K562 (cell line): Measurements from ENCODE around the gene HNMT. TPM values are rescaled to one million over a fixed set of nuclear protein-coding genes. Genes with fewer than 3 reads are reported as not detected.

ENCODE experiments used
- ATAC-seq: fragments of 200-7000 bp; cut with Tn5 transposase; 3 replicates; pipeline ENCODE4 v1.9.1; 2020; ENCODE audit warnings: moderate library complexity
- BruUV-seq: library from RNA; stranded (reverse); fragments of 400-500 nt; replicated peaks from 2 replicates; lab custom pipeline; 2021; lab: Mats Ljungman, UMichigan
- CTCF ChIA-PET: fragments of 300-600 bp; formaldehyde crosslinking; extraction: SDS; loops from one replicate; lab custom pipeline; 2021; ENCODE audit warnings: low intra/inter-chr PET ratio; lab: Yijun Ruan, JAX
- POLR2A ChIA-PET: fragments of 300-600, 350-650 bp; sonication (Branson Sonifier 250); formaldehyde crosslinking; extraction: SDS; loops from one replicate; lab custom pipeline; 2021; ENCODE audit warnings: antibody characterized with exemption, inconsistent platforms; lab: Yijun Ruan, JAX
- DNase-seq, 4 experiments: peaks; one replicate each; pipeline versions ENCODE4 v3.0.0 to v3.0.0-alpha.2; 2011 to 2018; ENCODE audit warnings: low spot score in 3 of 4, mixed read lengths in 3 of 4; ENCODE audit errors: extremely low read depth in 1 of 4
- FAIRE-seq: peaks from 2 replicates; lab custom pipeline; 2011; peaks lifted over from hg19 to GRCh38; lab: Jason Lieb, UNC
- H2AFZ ChIP-seq: 2 replicates; pipeline ENCODE4 v1.6.0; 2011; ENCODE audit warnings: low read depth, low read length, control low read depth, inconsistent platforms
- H3K27ac ChIP-seq: fragments of 200-600 bp; 3 replicates; pipeline ENCODE4 v1.8.0; 2011; ENCODE audit warnings: low read depth, mild to moderate bottlenecking, control low read depth, inconsistent platforms, low read length, moderate library complexity, mixed read lengths; ENCODE audit errors: extremely low read depth
- H3K27me3 ChIP-seq, 2 experiments: fragments of 300-600 bp in 1 of 2; 2 replicates in 1 of 2; 3 replicates in 1 of 2; pipeline versions ENCODE4 v1.6.0 to v1.8.0; 2011; ENCODE audit warnings: inconsistent platforms in 2 of 2, low read length in 2 of 2, mild to moderate bottlenecking in 1 of 2, mixed read lengths in 1 of 2, moderate library complexity in 1 of 2; ENCODE audit not compliant: control insufficient read depth in 2 of 2, insufficient read depth in 2 of 2
- H3K36me3 ChIP-seq: fragments of 300-600 bp; 3 replicates; pipeline ENCODE4 v1.8.0; 2011; ENCODE audit warnings: mild to moderate bottlenecking, low read length, inconsistent platforms; ENCODE audit not compliant: control insufficient read depth, insufficient read depth
- H3K4me1 ChIP-seq, 2 experiments: fragments of 200-600 bp in 1 of 2; replicated peaks in 1 of 2; 2 replicates in 1 of 2; 3 replicates in 1 of 2; pipeline versions ENCODE4 v1.5.1 to v1.8.0; 2011; ENCODE audit warnings: inconsistent platforms in 2 of 2, low read length in 2 of 2, mild to moderate bottlenecking in 1 of 2, mixed read lengths in 1 of 2, moderate library complexity in 1 of 2; ENCODE audit not compliant: control insufficient read depth in 2 of 2, insufficient read depth in 2 of 2
- H3K4me2 ChIP-seq: 2 replicates; pipeline ENCODE4 v1.6.1; 2011; ENCODE audit warnings: low read length, control low read depth, inconsistent platforms, mixed read lengths; ENCODE audit not compliant: insufficient read depth
- H3K4me3 ChIP-seq: fragments of 200-600 bp; sonication (generic), shearing (Covaris generic); 2 replicates; pipeline ENCODE4 v1.5.1; 2016; ENCODE audit warnings: control low read depth, inconsistent platforms
- H3K79me2 ChIP-seq: fragments of 200-600 bp; 3 replicates; pipeline ENCODE4 v1.8.0; 2011; ENCODE audit warnings: low read length, inconsistent platforms; ENCODE audit not compliant: control insufficient read depth, insufficient read depth
- H3K9ac ChIP-seq, 2 experiments: 2 replicates each; pipeline versions ENCODE4 v1.6.0 to v1.6.1; 2011; ENCODE audit warnings: low read depth in 2 of 2, low read length in 2 of 2, control low read depth in 1 of 2, inconsistent platforms in 1 of 2, mild to moderate bottlenecking in 1 of 2, mixed read lengths in 1 of 2; ENCODE audit not compliant: insufficient read depth in 1 of 2
- H3K9me1 ChIP-seq: one replicate; pipeline ENCODE4 v1.6.0; 2011; ENCODE audit warnings: inconsistent platforms, mild to moderate bottlenecking, low read length, moderate library complexity; ENCODE audit not compliant: control insufficient read depth, insufficient read depth
- H3K9me3 ChIP-seq: replicated peaks from 2 replicates; pipeline ENCODE4 v1.5.1; 2011; ENCODE audit warnings: low read depth, low read length, inconsistent platforms; ENCODE audit not compliant: control insufficient read depth, insufficient read depth
- H4K20me1 ChIP-seq: replicated peaks from 2 replicates; pipeline ENCODE4 v1.6.1; 2011; ENCODE audit warnings: low read length, inconsistent platforms, mixed read lengths; ENCODE audit not compliant: control insufficient read depth, insufficient read depth
- HSF4 ChIP-seq: fragments of 250-450 bp; sonication (Bioruptor Pico); IDR thresholded peaks from 2 replicates; pipeline ENCODE4 v2.1.2; 2022; ENCODE audit warnings: mild to moderate bottlenecking, moderate library complexity, borderline replicate concordance
- IRF9 ChIP-seq: fragments of 450-650 bp; IDR thresholded peaks from 2 replicates; pipeline ENCODE4 v1.6.1; 2016; ENCODE audit warnings: missing biosample characterization, missing genetic modification characterization
- KDM1A ChIP-seq, 2 experiments: fragments of 450-650 bp; IDR thresholded peaks; 2 replicates each; pipeline ENCODE4 v1.6.1; 2016; ENCODE audit warnings: mild to moderate bottlenecking in 2 of 2
- LCOR ChIP-seq: sonication (generic); formaldehyde crosslinking; IDR thresholded peaks from 2 replicates; pipeline ENCODE4 v1.8.0; 2022; ENCODE audit warnings: mild to moderate bottlenecking, missing genetic modification reagents
- MAFF ChIP-seq: IDR thresholded peaks from 2 replicates; pipeline ENCODE4 v1.6.1; 2012; ENCODE audit warnings: low read length, improper control_type of control experiment
- MTA3 ChIP-seq: fragments of 450-650 bp; formaldehyde crosslinking; IDR thresholded peaks from 2 replicates; pipeline ENCODE4 v1.6.1; 2017; ENCODE audit warnings: mild to moderate bottlenecking, borderline replicate concordance
- NFIX ChIP-seq: fragments of 250-450 bp; sonication (Bioruptor Pico); IDR thresholded peaks from 2 replicates; pipeline ENCODE4 v1.4.0; 2020; ENCODE audit warnings: low read depth, mild to moderate bottlenecking, moderate library complexity
- SMC3 ChIP-seq: conservative IDR thresholded peaks from 2 replicates; pipeline ENCODE4 v1.6.1; 2011; ENCODE audit warnings: low read depth, low read length, improper control_type of control experiment; ENCODE audit not compliant: insufficient read depth
- ZNF124 ChIP-seq: sonication (generic); formaldehyde crosslinking; IDR thresholded peaks from 2 replicates; pipeline ENCODE4 v1.8.1; 2022; ENCODE audit warnings: missing genetic modification reagents
- ZNF445 ChIP-seq: fragments of 250-450 bp; sonication (Bioruptor Pico); IDR thresholded peaks from 2 replicates; pipeline ENCODE4 v1.4.0; 2020; ENCODE audit warnings: low read depth, mild to moderate bottlenecking, moderate library complexity
- WGBS: fragments of 100-300 bp; shearing (Covaris generic); methylation state at CpG from one replicate; pipeline ENCODE4 v1.1.6; 2016; ENCODE audit warnings: low coverage, mixed read lengths; ENCODE audit not compliant: insufficient coverage; ENCODE audit errors: missing lambda C conversion rate; 5-methylcytosine and 5-hydroxymethylcytosine counted together
- in situ Hi-C: fragments of 300-500 bp; cut with MboI; formaldehyde crosslinking; loops from 4 replicates; pipeline ENCODE4 v1.15.0; 2018; ENCODE audit warnings: inconsistent platforms, mixed read lengths
- intact Hi-C: fragments of 100-400 bp; cut with micrococcal nuclease; formaldehyde crosslinking; loops from 2 replicates; pipeline ENCODE4 v1.14.2; 2022
- polyA plus RNA-seq, 8 experiments: library from polyadenylated mRNA; depleted of rRNA in 4 of 8; stranded (reverse) in 5 of 8; unstranded in 3 of 8; fragments of >200 nt; fragmentation: Nextera tagmentation in 2 of 8; fragmentation: Illumina TruSeq in 1 of 8; extraction: Ambion mirVana in 2 of 8; extraction: Trizol in 1 of 8; gene quantifications; 2 replicates each; pipeline versions ENCODE4 v1.2.1 to v1.2.3, GENCODE V29; 2011 to 2014; ENCODE audit warnings: inconsistent platforms in 1 of 8, missing spikeins in 1 of 8
- total RNA-seq, 7 experiments: library from RNA; depleted of rRNA in 6 of 7; stranded (reverse); fragments of >200 nt in 6 of 7; fragmentation: Illumina TruSeq in 2 of 7; extraction: Trizol in 2 of 7; gene quantifications; 2 replicates each; pipeline versions ENCODE4 v1.2.1 to v1.2.3, GENCODE V29; 2011 to 2021; ENCODE audit warnings: low replicate concordance in 1 of 7

Gene HNMT
- total and polyA plus RNA-seq, 9 of the 15 experiments (the other 6 are each of a cell fraction or from before 2014, with no cell fraction given): 3.1 to 10.9 (median 5.3) TPM

DNA sequence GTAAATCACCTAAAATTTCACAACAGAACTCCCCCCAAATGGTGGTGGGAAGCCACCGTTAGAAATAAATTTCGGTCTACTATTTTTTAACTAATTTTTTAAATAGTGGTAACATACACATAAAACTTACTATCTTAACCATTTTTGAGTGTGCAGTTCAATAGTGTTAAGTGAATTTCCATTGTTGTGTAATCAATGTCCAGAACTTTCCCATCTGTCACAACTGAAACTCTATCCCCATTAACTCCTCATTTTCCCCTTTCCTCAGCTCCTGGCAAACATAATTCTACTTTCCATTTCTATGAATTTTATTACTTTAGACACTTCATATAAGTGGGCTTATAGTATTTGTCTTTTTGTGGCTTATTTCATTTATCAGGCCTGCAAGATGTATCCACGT, 34.1 kb upstream of the HNMT start:
- 4% methylated on average over 3 of the region's 3 CpGs for WGBS
- Histone ChIP-seq H3K79me2 (no peaks in the 10 kb centered on the region), H3K9me1 (no peaks in the 10 kb centered on the region), H3K4me3 (no peak overlapping the region), H4K20me1 (no peaks in the 10 kb centered on the region), H3K27me3 (no peaks in the 10 kb centered on the region; a peak in 1 of 5 replicates), H3K4me1 (no peaks in the 10 kb centered on the region), H3K9ac (no peak overlapping the region), H2AFZ (no peak overlapping the region), H3K27ac (no peak overlapping the region), H3K36me3 (no peaks in the 10 kb centered on the region), H3K4me2 (no peak overlapping the region), H3K9me3 (no peaks in the 10 kb centered on the region)
- DNase-seq (no peak), ATAC-seq (no peak), FAIRE-seq (no peak)
- intact Hi-C loops (no loop called here), in situ Hi-C loops (no loop called here)
- POLR2A ChIA-PET: no interaction called here
- CTCF ChIA-PET: no interaction called here
- TF ChIP-seq KDM1A (IDR thresholded peaks at IDR 0.05) (no peak), MAFF (no peak), HSF4 (CRISPR knock-in tag) (no peak)
- no TSS peak for BruUV-seq

- ChIA-PET CTCF (no interaction called here), POLR2A (interaction anchor here (0.7 kb wide), 1 partner anchor 142 kb away, joined by 3 read pairs; no protein-coding TSS in a partner anchor)
- Histone ChIP-seq H3K36me3 (no peaks in the 10 kb centered on the region), H3K9ac (no peak overlapping the region), H4K20me1 (no peaks in the 10 kb centered on the region), H3K4me1 (peaks cover 0 to 14% of the 10 kb centered on the region in 2 experiments; a peak in 3 of 5 replicates), H3K27me3 (no peaks in the 10 kb centered on the region), H3K9me3 (no peaks in the 10 kb centered on the region), H3K79me2 (no peaks in the 10 kb centered on the region), H3K4me3 (no peak overlapping the region), H3K9me1 (no peaks in the 10 kb centered on the region), H3K27ac (no peak overlapping the region), H3K4me2 (no peak overlapping the region), H2AFZ (no peak overlapping the region)
- FAIRE-seq: no peak
- in situ Hi-C loops: no loop called here
- DNase-seq: no peak
- no peak for ATAC-seq
- WGBS: 0% methylated on average over 1 of the region's 1 CpG
- intact Hi-C loops: no loop called here
- no TSS peak for BruUV-seq
- no peak for TF ChIP-seq LCOR (CRISPR knock-in tag)
- no peak for TF ChIP-seq IRF9 (tag)
- TF ChIP-seq MTA3: no peak
- no peak for TF ChIP-seq ZNF445 (CRISPR knock-in tag)
- no peak for TF ChIP-seq ZNF124 (CRISPR knock-in tag)
- no peak for TF ChIP-seq SMC3
- no peak for TF ChIP-seq NFIX (CRISPR knock-in tag)
Observed at GRCh38 chr2:137935591-137935990, 28.7 kb upstream of the HNMT start.
